SKM-1 treated with dmso at 0.1 percent for 144 hours (cell line): Measurements from ENCODE around the gene ORC3.
"Not testable (repeated sequence)": the region's sequence is repeated elsewhere in the genome, so short reads cannot be mapped to it uniquely, and the experiment has no call there.

Experiments
- DNase-seq: peaks from one replicate; lab custom pipeline; 2025; ENCODE audit not compliant: unreplicated experiment; lab: John Stamatoyannopoulos, UW

ORC3 gene

DNA sequence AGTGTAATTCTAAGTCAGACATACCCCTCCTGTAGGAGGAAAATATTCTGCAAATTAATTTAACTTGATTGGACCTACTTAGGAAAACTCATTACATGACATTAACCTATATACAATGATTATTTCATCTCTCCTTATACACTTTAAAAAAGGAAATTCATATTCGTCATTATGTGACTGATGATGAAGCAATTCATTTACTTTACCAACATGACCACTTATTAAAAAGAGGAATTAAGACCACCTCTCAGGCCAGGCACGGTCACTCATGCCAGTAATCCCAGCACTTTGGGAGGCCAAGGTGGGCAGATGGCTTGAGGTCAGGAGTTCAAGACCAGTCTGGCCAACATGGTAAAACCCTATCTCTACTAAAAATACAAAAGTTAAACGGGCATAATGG lies 100.5 kb downstream of the ORC3 start:
- no peak for DNase-seq

- DNase-seq = no peak
Observed at GRCh38 chr6:87692086-87692485, 102.2 kb downstream of the ORC3 start.

- DNase-seq = not testable (repeated sequence)
Observed at GRCh38 chr6:87696817-87697216, 106.9 kb downstream of the ORC3 start.

- no peak for DNase-seq
Observed at GRCh38 chr6:87697581-87698546, 107.9 kb downstream of the ORC3 start.

DNA sequence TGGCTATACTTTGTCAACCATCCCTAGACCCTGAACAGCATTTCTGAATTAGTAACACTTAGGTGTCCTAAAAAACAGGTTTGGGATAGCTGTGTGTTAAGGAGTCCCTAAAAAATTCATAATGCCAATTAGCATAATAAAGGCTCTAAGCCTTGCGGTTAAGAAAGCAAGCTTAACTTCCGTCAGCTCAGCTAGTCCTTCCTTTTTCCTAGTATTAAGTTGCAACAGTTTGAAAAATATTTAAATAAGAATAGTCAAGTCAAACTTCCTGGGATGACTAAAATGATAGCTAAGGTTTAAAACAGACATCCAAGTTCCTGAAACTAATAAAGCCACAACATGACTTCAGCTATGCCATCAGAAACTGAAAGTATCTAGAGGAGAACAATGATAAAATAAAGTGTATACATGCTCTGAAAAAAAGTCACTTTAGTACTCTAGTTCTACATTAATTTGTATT lies 108.6 kb downstream of the ORC3 start:
- DNase-seq = peak; percentile 31

- DNase-seq = no peak
Observed at GRCh38 chr6:87699576-87699975, 109.6 kb downstream of the ORC3 start.

DNA sequence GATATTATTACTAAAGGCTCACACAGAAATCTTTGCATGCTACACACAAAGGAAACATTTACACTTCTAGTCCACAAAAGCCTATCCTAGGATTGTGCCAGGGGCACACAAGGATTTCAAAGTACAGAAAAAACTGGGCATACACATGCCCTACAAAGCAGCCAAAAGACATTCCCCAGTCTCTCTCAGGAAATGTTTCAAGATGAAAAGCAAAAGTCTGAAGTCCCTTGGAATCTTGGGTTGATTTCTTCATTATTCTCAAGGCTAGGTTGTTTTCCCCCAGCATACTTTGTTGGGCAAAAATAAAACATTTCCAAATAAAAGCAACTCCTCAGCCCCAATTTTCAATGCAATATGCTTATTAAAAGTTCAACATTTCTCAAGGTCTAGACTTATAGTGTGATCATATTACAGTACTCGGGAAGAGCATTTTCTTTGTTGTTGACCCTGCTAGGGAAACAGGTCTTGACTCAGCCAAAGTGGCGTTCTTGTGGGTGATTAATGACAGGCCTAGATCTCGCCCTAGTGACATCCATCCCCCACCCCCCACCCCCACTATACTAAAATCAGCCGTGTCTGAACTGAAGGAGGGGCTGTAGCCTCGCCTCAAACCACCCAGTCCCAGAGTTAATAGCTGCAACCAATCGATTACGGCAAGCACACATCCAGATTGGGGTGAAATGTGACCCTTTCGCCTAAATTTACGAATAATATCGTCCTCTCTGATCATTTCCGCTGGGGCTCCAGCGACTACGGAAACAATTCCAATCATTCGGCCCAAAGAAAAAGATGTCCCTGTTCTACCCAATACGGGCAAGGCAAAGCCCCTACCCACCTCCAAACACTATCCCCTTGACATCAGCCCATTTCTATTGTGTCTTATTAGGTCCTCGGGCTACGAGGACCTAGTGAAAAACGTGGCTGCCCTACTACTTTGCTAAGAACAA lies 110.7 kb downstream of the ORC3 start:
- peak; percentile 17 for DNase-seq

GRCh38 chr6:87701344-87701675 lies 111.4 kb downstream of the ORC3 start:
- DNase-seq = no peak

DNA sequence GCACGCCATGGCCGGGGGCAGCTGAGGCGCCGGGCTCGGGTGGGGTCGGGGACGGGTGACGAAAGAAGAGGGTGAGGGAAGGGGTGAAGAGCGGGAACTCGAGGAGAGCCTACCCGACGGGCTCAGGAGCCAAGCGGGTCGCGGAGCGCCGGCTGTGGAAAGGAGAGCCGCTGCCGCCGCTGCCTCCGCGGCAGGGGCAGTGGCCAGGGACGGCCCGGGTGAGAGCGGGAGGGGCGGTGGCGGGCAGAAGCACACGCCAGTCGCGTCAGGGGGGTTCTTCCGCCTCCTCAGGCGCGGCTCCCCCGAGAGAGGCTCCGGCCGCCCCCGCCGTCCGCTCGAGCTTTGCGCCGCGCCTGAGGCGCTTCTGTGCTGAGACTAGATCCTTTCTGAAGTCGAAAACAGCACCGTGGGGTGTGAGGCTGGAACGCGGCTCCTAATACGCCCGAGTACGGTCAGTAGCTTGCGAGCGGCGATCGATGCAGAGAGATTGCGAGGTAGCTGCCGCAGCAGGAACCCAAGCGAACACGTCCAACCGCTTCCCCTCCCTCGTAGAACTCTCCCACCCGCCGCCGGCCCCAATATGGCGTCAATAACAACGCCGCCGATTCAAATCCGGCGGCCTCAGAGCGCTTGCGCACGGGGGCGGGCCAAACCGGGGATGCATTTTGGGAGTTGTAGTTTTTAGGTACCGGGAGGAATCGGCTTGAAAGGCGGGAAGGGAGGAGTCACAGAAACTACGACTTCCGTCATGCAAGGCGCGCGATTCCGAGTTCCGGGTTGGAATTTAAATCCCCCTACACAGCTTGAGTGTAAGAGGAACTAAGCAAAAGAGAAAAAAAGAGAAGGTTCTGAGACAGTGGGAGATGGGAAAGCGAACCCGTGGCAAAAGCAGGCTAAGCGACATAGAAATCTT lies 112.0 kb downstream of the ORC3 start, which contains the start of gene AKIRIN2:
TSS of gene AKIRIN2 (minus strand) at position 558 of the 913 bp plus-strand sequence. CDS start at position 9, 549 bp downstream.
- peak; percentile 99 for DNase-seq

- peak; percentile 72 for DNase-seq
Observed at GRCh38 chr6:87702589-87702945, 112.6 kb downstream of the ORC3 start.

DNA sequence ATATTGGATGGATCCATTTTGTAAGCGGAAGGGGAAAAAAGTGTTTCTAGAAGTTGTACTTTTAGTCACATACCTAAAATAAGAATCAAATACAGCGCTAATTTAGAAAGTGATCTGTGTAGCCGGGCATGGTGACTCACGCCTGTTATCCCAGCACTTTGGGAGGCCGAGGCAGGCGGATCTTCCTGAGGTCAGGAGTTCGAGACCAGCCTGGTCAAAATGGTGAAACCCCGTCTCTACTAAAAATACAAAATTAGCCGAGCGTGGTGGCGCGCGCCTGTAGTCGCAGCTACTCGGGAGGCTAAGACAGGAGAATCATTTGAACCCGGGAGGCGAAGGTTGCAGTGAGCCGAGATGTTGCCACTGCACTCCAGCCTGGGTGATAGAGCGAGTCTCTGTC lies 113.1 kb downstream of the ORC3 start:
- DNase-seq = not testable (repeated sequence)

DNA sequence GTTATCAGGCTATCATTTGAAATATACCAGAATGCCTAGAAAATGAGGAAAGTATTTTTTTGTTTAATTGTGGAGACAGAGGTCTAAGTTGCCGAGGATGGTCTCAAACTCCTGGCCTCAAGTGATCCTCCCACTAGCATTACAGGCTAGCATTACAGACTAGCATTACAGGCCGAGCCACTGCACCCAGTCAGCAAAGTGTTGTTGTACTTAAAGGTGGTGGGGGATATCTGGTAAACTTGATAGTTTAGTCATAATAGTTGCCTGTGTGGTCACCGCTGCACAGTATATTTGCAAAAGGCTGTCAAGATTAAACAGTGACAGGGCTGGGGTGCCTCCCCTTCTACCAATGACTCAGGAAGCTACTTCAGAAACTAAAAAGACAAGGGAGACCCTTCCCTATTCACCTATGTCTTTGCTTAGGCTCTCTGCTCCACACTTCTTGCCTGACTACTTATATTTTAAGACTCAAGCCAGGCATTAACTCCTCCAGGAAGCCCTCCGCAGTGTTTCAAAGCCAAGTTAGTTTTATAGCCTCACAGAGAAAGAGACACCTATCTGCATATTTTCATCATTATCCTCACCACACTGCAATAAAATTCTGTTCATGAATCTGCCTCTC lies 115.2 kb downstream of the ORC3 start:
- DNase-seq = no peak

DNA sequence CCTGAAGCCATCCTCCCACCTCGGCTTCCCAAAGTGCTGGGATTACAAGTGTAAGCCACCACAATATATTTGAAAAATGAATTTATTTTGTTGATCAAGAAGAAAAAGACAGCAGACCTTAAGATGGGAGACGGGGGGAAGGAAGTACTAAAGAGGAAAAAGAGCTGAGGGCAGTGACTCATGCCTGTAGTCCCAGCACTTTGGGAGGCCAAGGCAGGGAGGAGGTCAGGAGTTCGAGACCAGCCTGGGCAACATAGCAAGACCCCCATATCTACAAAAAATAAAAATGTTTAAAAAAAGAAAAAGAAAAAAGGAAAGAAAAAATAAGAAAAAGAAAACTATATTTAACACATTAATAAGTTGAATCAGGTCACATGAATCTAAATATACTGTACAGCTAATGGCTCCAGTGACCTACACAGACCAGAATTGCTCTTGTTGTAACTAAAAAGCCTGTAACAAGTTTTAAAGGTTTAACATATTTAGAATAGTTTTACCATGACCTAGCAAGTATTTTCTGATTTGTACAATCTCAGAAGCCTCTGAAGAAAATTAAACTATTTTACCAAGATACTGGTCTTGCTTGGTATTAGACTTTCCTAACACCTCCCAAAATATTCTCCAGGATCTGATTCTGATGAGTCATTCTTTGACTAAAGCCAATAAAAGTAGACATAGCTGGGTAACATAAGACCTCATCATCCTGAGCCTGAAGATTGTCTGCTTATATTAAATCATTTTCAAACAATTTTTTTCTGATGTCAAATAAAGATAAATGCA lies 116.4 kb downstream of the ORC3 start:
- no peak for DNase-seq

DNA sequence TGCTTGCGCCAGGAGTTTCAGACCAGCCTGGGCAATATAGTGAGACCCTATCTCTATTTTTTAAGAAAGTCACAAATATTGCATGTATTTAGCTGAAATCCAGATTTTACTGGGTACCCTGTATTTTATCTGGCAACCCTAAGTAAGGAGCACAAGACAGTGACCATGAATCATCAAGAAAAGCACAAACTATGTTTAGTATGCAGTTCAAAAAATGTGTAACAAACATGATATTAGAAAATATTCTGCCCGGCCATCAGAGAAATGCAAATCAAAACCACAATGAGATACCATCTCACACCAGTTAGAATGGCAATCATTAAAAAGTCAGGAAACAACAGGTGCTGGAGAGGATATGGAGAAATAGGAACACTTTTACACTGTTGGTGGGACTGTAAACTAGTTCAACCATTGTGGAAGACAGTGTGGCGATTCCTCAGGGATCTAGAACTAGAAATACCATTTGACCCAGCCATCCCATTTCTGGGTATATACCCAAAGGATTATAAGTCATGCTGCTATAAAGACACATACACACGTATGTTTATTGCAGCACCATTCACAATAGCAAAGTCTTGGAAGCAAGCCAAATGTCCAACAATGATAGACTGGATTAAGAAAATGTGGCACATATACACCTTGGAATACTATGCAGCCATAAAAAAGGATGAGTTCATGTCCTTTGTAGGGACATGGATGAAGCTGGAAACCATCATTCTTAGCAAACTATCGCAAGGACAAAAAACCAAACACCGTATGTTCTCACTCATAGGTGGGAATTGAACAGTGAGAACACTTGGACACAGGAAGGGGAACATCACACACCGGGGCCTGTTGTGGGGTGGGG lies 118.9 kb downstream of the ORC3 start:
- DNase-seq = not testable (repeated sequence)

GRCh38 chr6:87710090-87710489 lies 120.2 kb downstream of the ORC3 start:
- DNase-seq = peak; percentile 50

DNA sequence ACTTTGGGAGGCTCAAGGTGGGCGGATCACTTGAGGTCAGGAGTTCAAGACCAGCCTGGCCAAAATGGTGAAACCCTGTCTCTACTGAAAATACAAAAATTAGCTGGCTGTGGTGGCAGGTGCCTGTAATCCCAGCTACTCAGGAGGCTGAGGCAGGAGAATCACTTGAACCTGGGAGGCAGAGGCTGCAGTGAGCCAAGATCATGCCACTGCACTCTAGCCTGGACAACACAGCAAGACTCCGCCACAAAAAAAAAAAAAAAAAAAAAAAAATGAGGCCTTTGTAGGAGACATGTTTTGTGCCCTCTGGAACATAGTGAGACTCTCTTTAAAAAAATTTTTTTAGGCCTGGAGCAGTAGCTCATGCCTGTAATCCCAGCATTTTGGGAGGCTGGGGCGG lies 122.8 kb downstream of the ORC3 start:
- not testable (repeated sequence) for DNase-seq

GRCh38 chr6:87714093-87714842 lies 124.3 kb downstream of the ORC3 start:
- no peak for DNase-seq
